Stimulated activated CD8-positive, alpha-beta memory T cell treated with anti-CD3 and anti-CD28 coated beads, Interleukin-7, amount 100 ng/mL, for 1 hour (primary cell): ENCODE data around the gene SLC6A11.

Experiments
- DNase-seq, 2 donors: peaks; one replicate each; pipeline ENCODE4 v3.0.0-alpha.2; 2020; ENCODE audit warnings: low read depth in 2 of 2

Gene SLC6A11

GRCh38 chr3:10929978-10930665, 114.1 kb downstream of the SLC6A11 start:
- DNase-seq = no peak

GRCh38 chr3:10930666-10931040, 114.6 kb downstream of the SLC6A11 start:
- DNase-seq = no peak

DNA sequence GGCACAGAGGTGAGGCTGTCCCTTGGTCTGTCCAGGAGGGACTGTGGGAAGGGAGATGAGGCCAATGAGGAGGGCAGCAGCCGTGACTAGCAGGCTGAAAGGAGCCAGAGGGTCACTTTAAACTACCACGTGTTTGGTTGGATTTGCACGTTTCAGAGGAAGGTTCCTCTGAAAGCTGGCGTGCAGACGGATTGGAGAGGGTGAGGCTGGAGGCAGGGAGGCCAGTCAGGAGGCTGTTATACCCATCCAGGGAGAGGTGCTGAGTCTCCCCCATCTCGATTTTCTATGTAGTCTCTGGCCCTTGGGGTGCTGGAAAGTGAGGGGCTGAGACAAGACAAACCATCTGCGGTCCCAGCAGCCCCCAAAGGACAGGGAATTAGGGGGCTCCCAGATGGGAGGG, 116.6 kb downstream of the SLC6A11 start:
- no peak for DNase-seq

DNA sequence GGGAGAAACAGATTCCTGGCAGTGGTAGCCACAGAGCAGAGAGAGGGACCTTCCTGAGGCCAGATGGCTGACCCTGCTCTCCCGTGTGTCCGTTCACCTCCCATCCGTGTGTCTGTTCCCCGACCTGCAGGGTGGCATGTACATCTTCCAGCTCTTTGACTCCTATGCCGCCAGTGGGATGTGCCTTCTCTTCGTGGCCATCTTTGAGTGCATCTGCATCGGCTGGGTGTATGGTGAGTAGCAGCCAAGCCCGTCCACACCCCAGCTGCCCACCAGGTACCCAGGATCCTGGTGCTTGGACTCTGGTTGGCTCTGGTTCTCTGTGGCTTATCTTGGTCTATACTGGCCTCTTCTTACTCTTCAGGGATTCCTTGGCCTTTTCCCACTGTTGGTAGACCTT, 117.0 kb downstream of the SLC6A11 start:
- no peak for DNase-seq

DNA sequence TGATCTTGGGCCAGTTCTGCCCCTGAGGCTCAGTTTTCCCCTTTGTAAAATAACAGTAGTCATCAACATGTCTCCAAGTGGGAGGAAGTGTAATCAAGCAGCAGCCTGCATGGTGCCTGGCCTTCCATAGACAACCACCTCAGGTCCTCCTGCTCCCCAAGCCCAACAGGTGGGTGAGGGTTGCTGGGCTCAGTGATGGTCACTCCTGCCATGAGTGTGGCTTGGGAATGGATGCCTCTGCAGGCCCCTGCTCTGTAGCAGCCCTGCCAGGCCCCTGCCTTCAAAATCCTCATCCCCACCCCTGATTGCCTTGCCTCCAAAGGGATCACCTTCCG, 117.4 kb downstream of the SLC6A11 start:
- no peak for DNase-seq

DNA sequence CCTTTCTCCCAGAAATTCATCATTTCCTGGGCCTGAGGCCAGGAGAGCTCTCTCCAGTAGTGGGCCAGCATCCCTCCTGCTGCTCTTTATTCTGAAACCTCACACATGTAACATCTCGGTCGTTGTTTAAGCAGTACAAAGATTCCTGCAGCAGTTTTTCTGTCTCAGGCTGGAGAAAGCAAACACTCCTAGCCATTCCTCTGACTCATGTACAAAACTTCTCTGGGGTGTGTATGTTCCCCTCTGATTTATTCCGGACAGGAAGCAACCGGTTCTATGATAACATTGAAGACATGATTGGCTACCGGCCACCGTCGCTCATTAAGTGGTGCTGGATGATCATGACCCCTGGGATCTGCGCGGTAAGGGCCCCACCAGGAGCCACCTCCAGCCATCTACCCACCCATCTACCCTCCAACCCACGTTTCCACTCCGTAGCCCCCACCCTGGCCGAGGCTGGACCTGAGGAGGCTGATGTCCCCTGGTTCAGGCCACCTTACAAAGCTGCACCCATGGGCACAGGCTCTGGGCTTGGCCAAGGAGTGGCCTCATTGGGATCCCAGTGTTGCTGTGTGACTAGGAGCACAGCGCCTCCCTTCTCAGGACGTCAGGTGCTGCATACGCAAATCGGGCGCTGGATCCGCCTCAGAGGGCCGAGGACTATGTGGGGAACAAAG, 117.9 kb downstream of the SLC6A11 start:
- no peak for DNase-seq

DNA sequence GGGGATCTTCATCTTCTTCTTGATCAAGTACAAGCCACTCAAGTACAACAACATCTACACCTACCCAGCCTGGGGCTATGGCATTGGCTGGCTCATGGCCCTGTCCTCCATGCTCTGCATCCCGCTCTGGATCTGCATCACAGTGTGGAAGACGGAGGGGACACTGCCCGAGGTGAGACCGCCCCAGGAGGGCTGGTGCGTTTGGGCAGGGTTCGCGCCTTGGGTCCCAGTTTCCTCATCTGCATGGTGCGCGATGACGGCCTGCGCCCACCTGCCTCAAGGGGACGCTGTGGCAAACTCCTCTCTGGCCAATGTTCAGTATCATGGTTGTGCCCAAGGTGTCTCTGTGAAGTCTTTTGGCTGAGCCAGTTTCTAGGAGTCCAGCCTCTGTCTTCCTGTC, 119.0 kb downstream of the SLC6A11 start:
- DNase-seq = no peak

GRCh38 chr3:10935846-10936631, 120.0 kb downstream of the SLC6A11 start:
- no peak for DNase-seq

DNA sequence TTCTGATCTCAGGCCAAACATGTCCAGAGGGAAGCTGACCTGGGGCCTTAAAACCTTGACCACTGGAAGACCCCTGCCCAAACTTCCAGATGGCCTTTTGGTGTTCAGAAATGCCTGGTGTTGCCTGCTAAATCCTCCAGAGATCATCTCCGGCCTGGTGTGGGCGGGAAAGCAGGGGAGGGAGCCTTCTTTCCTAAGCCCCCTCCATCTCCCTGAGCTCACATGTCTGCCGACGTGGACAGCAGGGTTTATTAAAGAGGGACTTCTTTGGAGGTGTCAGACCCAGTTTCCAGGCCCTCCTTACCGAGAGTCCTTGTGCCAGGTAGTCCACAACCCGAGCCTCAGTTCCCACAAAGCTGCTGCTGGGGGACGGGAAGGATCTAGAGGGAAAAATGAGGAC, 120.7 kb downstream of the SLC6A11 start:
- no peak for DNase-seq

DNA sequence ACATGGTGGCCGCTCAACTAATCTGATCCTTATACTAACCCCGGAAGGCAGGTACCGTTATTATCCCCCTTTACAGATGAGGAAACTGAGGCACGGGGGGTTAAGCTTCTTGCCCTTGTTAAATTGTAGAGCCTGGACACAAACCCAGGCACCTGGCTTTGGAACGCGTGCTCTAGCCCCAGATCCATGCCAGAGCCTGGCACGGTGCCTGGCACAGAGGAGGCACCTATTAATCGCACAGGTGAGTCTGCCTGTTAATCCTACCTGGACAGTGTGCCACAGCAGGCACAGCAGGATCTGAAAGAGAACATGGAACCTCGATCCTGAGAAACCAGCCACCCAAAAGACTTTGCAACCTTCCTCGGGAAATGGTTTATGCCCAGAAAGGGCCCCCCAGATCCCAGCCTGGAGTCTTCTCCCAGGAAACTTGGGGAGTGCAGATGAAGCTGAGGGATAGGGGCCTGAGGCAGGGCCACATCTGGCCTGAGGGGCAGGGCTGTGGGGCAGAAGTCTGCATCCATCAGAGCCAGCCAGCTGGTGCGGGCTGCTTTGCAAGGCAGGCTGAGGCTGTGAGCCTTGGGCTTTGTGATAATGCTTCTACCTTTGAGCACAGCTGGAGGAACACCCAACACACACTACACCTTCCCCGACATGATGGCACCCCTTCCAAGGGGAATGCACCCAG, 121.3 kb downstream of the SLC6A11 start:
- DNase-seq = no peak

GRCh38 chr3:10939556-10939955, 123.5 kb downstream of the SLC6A11 start:
- no peak for DNase-seq

DNA sequence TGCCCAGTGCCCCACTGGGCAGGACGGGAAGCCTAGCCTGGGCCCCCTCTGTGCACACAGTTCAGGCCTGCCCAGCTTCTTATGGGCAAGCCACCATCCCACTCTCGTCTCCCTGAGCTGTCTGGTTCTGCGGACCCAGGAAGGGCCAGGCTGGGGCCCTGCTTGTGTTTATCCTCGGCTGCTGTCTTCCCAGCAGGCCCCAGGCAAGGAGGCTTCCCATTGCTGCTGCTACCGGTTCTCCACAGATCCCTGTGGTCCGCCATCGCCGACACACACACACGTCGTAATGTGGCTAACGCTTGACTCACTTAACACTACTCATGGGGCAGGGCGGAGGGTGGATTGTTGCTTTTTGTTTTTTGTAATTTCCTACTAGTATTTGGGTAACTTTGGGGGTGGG, 124.1 kb downstream of the SLC6A11 start:
- no peak for DNase-seq

GRCh38 chr3:10941972-10942371, 125.9 kb downstream of the SLC6A11 start:
- DNase-seq = no peak

DNA sequence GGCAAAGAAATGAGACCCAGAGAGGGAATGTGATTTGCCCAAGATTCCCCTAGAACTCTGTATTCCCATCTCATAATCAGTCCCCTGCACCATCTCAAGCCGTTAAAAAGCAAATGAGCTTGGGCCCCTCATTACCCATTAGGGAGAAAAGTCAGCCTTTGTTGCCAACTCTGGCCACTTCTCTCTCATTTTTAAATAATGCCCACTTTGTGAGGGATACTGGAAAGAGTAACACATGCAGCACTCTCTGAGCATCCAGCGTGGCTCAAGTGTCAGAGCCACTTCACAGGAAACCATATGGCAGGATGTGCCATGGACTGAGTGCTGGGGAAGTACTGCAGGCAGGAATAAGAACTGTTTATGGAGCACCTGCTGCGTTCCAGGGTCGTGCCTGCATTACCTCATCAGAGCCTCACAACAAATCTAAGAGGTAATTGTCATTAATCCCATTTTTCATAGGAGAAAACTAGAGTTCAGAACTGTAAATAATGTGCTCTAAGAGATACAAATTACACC, 126.7 kb downstream of the SLC6A11 start:
- DNase-seq = no peak

DNA sequence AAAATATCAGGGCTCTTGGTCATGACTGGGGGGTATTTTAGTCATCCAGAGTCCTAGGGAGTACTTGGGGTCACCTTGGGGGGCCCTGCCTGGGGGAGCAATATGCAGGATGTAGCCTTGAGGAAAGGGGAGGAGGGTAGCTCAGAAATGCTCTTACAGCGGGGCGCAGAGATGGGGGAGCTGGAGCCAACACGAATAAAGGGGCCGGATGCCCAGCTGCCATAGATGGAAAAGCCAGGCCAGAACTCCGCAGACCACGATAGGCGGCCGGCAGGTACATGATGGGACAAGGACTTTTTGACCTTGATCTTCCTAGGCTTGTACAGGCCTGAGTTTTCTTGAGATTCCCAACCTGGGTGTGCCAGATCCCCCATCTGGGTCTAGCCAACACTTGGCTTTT, 128.8 kb downstream of the SLC6A11 start:
- DNase-seq = no peak

DNA sequence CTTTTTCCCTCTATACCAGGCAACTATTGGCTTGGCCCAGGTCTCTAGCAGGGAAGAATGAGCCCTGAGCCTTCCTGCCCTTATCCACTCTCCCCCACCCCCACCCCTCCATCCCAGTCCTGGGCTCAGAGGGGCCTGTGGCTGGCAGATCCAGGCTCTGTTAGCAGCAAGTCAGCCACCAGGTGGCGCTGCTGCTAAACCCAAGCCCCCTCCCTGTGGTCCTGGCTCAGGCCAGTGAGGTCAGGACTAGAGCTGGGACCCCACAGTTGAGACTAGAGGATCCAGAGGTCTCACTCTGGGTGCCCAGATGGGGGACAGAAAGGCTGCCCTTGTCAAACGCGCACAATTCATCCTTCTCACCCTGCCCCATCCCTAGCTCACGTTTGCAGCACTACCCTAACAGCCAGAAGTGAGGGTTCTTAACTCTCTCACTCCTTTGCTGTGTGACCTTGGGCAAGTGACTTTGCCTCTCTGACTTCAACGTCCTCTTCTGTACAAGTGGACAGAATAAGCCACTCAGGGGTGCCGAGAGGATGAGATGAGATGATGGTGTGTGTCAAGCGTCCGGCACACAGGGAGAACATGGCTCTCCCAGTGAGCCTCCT, 129.8 kb downstream of the SLC6A11 start:
- peak in 1 of 2 donors; percentile 24 for DNase-seq

DNA sequence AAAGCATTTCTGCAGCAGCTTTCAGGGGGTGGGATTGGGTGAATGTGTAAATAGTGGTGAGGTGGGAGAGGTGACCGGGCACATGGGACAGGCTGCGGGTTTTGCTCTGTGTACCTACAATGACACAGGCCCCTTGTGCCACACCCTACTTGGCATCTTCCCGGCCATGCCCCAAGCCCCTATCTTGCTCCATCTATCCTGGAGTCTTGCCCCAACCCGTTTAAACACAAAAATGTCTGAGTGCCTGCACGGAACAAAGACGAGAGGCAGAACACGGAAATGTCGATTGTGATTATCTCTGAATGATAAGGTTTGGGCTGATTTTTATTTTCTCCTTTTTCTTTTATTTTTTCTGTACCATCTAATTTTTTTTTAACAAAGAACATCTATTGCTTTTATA, 130.5 kb downstream of the SLC6A11 start:
- no peak for DNase-seq

GRCh38 chr3:10948326-10948725, 132.3 kb downstream of the SLC6A11 start:
- DNase-seq = no peak

GRCh38 chr3:10949197-10949596, 133.2 kb downstream of the SLC6A11 start:
- DNase-seq = no peak

DNA sequence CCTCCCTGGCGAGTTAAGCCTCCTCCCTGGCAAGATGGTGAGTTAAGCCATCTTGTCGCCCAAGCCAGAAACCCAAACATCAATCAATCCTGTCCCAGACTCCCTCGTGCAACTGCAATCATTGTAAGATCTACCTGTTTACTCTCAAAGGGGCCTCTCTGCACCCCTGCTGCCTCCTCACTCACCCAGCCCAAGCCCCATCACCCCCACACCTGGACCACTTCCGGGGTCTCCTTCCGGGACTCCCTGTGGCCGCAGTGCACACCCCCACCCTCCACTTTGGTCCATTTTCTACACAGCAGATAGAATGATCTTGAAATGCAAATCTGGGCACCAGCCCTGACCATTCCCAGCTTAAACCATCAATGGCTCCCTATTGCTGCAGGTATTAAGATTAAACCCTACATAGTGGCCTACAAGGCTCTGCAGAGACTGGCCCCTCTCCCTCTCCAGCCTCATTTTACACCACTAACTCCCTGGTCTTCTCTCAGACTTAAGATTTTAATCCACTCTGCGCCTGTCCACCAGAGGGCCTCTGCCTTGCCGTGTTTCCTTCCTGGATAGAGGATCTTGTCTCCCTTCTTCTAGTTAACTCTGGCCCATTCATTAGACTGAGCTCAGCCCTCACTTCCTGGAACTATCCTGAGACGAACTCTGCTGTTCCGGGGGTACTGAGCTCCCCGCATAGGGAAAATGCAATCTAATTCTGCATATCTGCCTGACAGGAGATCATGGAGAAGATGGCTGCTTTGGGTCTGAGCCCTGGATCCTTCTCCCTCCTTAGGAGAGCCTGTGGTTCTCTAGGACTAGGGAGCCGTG, 134.7 kb downstream of the SLC6A11 start:
- no peak for DNase-seq
